ENCODE results near the gene BAIAP2L2.
A peak's percentile ranks its signal among the peaks of the same experiment; 100 is the strongest.

Gene BAIAP2L2

DNA sequence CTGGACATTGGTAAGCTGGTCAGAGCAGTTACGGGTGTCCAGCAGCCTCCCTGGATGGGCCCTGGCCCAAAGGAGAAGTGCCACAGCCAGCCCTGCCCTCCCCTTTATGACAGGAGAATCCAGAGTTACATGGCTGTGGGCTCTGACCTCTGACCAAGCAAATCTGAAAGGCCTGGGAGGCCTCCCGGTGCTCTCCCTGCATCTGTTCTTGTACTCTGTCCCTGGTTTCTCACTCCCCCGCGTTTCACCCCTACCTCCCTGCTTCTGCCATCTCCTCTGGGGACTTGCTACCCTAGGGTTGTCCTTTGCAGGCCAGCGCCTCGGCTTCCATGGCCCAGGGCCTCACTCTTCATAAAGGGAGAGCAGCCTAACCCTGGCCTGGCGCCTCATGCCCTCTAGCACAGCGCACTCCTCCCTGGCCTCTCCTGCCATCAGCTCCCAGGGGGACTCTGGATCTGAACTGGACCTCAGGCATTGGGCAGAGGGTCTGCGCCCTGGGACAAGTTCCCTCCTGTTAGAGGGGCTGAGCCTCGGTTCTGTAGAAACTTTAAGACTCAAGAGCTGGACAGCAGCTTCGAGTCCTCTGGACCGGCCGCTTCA is 42.6 kb downstream of the BAIAP2L2 start:
- DNase-seq (ENCODE audit: low spot score), result no peak

DNA sequence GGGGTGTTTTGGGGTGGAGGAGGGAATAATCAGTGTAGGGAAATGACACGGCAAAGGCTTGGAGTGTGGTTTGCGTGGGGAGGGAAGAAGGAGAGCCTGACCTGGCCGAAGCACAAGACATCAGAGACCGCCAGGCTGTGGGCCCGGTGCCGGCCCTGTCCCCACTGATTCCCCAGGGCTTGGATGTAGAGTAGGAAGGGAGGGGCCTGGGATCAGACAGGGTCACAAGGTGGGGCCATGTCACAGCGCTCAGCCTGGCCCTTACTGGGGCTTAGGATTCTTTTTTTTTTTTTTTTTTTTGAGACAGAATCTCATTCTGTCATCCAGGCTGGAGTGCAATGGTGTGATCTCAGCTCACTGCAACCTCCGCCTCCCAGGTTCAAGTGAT is 43.5 kb downstream of the BAIAP2L2 start:
- DNase-seq (ENCODE audit: low spot score), result no peak

GRCh38 chr22:38066381-38067027 is 44.0 kb downstream of the BAIAP2L2 start:
- DNase-seq (ENCODE audit: low spot score), result peak; percentile 46

GRCh38 chr22:38065539-38065938 is 44.9 kb downstream of the BAIAP2L2 start:
- no peak for DNase-seq (ENCODE audit: low spot score)

GRCh38 chr22:38062791-38063190 is 47.7 kb downstream of the BAIAP2L2 start:
- DNase-seq (ENCODE audit: low spot score), result peak; percentile 88

DNA sequence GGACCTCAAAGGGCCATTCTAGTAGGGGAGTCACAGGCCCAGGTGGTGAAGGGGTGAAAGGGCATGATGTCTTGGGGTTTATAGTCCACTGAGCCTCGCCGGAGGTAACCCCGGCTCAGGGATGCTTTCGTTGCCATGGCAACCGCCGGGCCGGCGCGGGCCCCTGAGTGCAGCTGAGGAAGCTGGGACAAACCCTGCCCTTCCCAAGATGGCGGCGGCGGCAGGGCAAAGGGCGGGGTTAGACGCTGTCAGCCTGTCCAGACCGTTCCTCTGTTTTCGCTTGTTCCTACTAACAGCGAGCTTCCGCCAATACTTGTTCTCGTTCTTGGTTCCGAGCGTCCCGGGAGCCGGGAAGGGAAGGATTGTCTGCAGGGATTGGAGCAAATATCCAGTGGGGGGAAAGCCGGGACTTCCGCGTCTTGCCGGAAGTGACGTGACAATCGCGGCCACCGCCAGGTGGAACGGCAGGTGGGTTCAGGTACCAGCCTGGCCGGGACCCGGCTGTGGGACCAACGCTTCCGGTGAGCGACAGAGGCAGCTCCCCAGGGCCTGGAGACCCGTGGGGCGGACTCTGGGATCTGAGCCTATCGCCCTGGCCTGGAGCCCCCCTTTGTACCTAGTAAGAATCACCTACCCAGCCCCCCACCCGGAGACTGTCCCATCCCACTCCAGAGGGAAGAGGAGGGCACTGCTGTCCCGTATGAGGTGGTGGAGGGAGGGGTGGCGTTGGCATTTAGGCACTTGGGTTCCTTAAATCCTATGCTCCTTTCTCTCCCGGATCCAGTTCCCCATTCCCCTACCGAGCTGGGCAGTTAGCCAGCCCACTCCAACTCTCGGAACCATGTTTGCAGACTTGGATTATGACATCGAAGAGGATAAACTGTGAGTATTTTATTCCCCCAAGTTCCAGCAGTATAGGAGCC is 53.3 kb downstream of the BAIAP2L2 start, which contains the start of gene PICK1:
PICK1 (plus strand) TSS at position 436 of the 923 bp plus-strand sequence; CDS start at position 842, 406 bp downstream.
- DNase-seq (ENCODE audit: low spot score), result peak; percentile 99

GRCh38 chr22:38051900-38052862 is 58.3 kb downstream of the BAIAP2L2 start:
- DNase-seq (ENCODE audit: low spot score), result peak; percentile 91

DNA sequence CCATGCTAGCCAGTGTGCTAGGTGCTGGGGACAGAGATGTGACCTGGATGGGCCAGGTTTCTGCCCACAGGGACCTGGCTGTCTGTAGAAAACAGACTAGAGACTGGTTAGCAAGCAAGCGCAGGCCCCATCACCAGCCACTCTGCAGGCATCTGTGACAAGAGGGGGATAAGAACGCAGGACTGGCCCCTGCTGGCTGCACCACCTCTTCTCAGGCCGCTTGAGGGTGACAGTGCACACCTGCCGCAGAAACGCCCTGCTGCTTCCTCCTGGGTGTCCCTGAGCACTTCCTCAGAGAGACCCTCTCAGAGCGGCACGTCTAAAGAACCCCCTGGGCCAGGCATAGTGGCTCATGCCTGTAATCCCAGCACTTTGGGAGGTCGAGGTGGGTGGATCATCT is 59.2 kb downstream of the BAIAP2L2 start:
- no peak for DNase-seq (ENCODE audit: low spot score)

DNA sequence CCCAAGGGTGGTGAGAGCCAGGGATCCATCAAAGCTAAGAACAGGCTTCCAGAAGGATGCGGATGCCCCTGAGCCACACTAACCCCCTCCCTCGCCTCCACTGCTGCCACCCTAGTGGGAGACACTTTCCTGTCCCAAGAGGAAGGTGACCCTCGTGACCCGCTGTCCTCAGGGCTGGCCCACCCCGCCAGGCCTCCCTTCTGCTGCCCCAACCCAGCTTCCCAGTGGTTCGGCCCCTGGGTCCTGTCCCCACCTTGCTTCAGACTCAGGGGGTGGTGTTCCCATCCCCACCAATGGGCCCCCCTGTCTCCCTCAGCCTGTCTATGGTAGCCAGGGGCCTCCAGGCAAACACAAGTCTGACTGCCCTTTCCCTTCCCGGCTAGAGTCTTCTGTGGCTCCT is 59.8 kb downstream of the BAIAP2L2 start:
- DNase-seq (ENCODE audit: low spot score), result no peak

DNA sequence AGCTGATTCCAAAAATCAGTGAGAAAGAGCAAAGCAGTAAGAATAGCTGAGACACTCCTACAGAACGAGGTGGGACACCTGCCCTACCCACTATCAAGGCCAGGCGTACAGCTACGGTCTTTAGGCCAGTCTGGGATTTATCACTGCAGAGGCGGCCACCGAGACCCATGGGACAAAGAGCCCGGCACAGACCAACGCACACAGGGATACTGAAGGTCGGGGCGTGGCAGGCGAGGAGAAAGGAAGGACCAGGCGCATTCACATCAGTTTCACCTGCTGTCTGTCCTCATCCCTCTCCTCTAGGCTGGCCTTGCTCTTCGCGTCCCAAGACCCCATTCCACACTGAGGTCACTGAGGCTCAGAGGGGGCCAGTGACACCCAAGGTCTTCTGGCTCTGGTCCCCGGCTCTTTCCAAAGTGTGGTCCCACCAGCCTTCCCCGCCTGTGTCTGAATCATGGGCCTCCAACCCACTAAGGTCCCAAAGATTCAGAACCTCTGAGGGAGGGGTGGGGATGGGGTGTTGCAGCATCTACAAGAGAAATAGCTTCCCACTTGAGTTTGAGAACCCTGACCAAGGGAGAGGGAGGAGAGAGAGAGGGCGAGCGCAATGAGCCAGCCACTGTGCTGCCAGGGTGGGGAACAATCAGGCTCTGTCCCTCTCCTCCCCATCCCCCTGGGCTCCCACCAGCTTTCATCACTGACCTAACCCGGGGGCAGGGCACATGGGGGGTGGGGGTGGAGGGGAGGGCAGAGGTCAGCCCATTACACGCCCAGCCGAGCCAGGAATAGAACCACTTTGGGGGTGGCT is 60.5 kb downstream of the BAIAP2L2 start:
- DNase-seq (ENCODE audit: low spot score), result peak; percentile 90

GRCh38 chr22:38046070-38046748 is 64.3 kb downstream of the BAIAP2L2 start:
- peak; percentile 32 for DNase-seq (ENCODE audit: low spot score)

DNA sequence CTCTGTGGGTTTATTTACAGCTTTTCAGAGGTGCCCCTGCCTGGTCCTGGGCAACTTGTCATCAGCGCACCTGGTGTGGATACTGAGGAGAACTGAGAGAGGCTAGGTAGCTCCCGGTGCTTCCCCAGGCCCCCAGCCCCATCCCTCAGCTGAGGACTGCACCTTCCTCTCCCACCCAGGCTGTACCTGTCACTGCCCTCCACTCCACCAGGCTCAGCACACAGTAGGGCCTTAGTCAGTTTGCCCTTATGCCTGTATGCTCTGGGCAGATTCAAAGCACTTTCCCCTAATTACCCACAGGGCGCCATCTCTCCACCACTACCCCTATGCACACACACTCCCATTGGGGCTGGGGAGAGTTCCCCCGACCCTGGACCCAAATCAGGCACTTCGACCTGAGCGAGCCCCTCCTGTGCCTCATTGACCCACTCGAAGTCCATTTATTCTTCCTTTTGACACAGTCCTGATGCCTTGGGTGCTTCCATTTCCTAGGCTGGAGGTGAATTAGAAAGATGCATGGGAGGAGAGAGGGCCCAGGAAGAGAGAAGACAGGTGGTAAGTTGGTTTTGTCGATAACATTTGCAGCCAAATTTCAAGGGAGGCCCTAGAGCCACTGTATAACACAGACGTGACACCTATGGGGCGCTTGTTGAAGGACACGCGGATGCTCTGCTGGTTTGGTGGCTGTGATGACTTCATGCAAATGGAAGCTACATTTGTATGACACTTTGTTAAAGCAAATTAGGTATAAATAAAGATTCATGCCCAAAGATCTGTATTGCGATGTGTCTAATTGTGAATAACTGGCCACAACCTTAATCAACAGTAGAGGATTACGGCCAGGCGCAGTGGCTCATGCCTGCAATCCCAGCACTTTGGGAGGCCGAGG is 67.1 kb downstream of the BAIAP2L2 start:
- no peak for DNase-seq (ENCODE audit: low spot score)

- peak; percentile 22 for DNase-seq (ENCODE audit: low spot score)
Measured at GRCh38 chr22:38042488-38042790, 68.0 kb downstream of the BAIAP2L2 start.

- no peak for DNase-seq (ENCODE audit: low spot score)
Measured at GRCh38 chr22:38041760-38042487, 68.6 kb downstream of the BAIAP2L2 start.

DNA sequence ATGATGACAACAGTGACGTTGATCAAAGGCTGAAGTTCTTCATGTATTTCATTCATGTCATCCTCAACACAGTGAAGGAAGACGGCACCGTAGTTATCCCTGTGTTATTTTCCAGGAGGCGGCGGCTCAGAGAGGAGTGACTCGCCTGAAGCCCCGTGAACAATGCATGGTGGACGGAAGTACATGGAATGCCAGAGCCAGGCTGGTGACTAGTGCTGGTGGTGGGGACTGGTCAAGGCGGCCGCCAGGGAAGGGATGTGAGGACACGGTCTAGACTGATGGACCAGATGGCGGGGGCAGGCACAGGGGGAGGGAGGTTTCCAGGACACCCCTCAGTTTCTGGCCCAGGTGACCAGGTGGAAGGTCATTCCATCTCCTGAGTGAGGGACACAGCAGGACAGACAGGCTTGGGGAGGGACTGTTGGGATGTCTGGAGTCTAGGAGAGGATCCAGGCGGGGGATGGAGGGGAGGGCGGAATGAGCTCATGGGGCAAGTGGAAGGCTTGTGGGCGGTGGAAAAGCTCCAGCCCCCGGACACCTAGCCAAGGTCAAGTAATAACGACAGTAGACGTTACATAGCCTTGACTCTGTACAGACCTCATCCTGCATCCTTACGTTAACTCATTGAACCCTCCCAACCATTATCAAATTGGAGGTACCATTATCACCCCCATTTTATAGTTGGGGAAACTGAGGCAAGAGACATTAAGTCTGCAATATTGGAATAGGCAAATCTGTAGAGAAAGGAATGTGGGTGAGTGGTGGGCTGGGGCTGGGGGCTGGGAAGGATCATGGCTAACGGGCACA is 69.3 kb downstream of the BAIAP2L2 start:
- DNase-seq (ENCODE audit: low spot score), result peak; percentile 37

DNA sequence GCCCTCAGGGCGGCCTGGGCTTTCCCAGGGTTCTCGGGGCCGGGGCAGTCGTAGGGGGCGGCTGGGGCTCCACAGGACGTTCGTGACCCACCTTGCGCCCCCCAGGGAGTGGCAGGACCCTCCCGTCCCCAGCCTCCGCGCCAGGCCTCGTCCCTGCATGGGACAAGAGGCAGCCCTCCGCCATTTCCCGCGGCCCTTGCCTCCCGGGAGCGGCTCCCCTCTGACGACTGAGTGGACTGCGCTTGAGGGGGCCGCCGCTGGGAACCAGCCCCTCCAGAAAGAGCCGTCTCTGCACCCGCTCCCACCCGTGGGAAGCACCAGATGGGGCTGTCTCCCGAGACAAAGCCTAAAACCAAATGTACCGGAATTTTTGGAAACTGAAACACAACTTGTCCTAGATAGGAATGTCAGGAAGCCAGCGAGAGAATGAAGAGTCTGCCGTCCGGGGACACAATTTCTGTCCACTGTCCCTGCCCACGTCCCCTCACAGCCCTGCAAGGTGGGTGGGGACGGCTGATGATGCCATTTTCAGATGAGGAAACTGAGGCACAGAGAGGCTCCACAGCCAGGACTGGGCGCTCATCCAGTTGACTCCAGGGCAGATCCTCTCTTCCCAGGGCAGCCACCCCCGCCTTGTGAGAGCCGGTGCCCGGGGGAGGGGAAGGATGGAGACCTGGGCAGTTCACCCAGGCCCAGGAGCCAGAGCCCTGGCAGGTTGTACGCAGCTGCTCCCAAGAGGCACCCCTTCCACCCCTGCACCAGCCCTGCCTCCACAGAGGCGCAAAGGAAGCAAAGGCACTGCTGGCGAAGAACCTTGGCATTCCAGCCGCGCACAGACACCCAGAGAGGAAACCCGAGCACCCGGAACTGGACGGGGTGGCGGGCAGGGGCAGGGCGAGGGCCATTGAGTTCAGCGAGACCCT is 71.3 kb downstream of the BAIAP2L2 start:
- DNase-seq (ENCODE audit: low spot score), result peak; percentile 25

DNA sequence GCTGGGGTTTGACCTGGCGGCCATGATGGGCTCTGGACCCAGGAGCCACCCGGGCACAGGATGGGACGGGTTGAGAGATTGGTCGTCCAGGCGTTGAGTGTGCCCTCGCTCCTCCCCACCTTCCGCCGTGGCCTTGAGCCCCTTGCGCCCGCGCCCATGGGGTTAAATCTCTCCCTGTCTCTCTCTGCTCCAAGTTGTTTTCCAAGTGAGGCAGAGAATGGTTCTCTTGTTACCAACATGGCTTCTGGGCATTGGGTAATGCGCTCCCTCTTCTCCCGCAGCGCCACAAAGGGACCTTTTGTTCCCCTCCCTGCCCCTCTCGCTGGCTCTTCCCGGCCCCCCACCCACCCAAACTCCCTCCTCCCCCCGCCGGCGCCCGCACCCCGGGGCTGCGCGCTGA is 72.1 kb downstream of the BAIAP2L2 start:
- DNase-seq (ENCODE audit: low spot score), result peak; percentile 97
